Measurements from ENCODE around the gene MALT1.

The MALT1 gene

DNA sequence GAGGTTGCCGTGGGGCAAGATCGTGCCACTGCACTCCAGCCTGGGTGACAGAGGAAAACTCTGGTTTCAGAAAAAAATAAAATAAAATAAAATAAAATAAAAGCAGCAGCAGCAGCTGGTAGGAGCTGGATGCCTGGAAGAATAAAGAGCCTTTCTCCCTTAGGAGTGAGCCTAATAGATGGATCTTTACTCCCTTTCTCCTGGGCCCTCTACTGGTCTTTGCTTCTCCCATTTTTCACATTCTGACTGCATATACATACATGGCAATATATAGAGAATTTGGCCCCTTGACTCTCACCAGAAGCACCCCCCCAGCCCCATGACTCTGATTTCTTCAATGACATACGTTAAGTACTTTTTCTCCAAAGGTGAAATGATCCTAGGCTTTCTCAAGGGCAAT lies 9.8 kb upstream of the MALT1 start:
- no peak for DNase-seq (ENCODE audit: insufficient read length, low spot score)

DNA sequence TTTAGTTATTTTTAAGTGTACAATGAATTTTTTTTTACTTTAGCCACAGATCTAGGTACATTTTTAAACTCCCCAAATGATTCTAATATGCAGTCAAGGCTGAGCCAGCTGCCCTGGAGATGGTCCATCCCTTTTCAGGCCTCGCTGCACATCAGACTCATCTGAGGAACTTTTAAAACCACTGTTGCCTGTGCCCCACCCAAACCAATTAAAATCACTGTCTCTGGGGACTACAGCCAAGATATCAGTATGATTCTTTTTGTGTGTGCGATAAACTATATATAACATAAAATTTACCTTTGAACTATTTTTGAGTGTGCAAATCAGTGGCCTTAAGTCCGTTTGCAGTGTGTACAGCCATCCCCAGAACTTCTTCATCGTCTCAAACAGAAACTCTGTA lies 9.1 kb upstream of the MALT1 start:
- no peak for DNase-seq (ENCODE audit: insufficient read length, low spot score)
- TF ChIP-seq PAX5 (IDR thresholded peaks at IDR 0.05; ENCODE audit: insufficient read depth, low read length, severe bottlenecking) (peak; percentile 86), TAF1 (IDR thresholded peaks at IDR 0.05; ENCODE audit: low read depth, low read length) (no peak), POLR2A (IDR thresholded peaks at IDR 0.05; ENCODE audit: low read depth, low read length) (no peak), POLR2AphosphoS5 (IDR thresholded peaks at IDR 0.05; ENCODE audit: low read depth, low read length) (no peak)
- FAIRE-seq: peak; percentile 81

More for the DNA sequence above, 9.8 kb upstream of the MALT1 start:
- FAIRE-seq: peak; percentile 35
- TF ChIP-seq PAX5 (IDR thresholded peaks at IDR 0.05; ENCODE audit: insufficient read depth, low read length, severe bottlenecking) (no peak), TAF1 (IDR thresholded peaks at IDR 0.05; ENCODE audit: low read depth, low read length) (no peak), POLR2A (IDR thresholded peaks at IDR 0.05; ENCODE audit: low read depth, low read length) (no peak), SPI1 (IDR thresholded peaks at IDR 0.05; ENCODE audit: low read depth, low read length) (no peak), POU2F2 (IDR thresholded peaks at IDR 0.05; ENCODE audit: low read depth, low read length) (no peak), POLR2AphosphoS5 (IDR thresholded peaks at IDR 0.05; ENCODE audit: low read depth, low read length) (no peak)

DNA sequence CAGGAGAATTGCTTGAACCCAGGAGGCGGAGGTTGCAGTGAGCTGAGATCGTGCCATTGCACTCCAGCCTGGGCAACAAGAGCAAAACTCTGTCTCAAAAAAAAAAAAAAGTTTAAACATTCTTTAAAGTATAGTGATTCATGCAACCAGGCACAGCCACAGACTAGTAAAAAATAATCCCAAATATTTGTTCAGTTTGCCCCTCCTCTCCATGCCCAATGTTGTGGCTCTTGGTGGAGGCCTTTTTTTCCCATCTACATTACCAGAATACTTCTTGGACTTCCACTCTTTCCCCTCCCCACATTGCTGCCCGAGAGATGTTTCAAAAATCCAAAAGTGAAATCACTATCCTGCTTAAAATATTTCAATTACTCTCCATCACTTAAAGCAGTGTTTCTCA lies 5.1 kb upstream of the MALT1 start:
- TF ChIP-seq POLR2AphosphoS5 (IDR thresholded peaks at IDR 0.05; ENCODE audit: low read depth, low read length) (no peak), PAX5 (IDR thresholded peaks at IDR 0.05; ENCODE audit: insufficient read depth, low read length, severe bottlenecking) (no peak), TAF1 (IDR thresholded peaks at IDR 0.05; ENCODE audit: low read depth, low read length) (no peak), POLR2A (IDR thresholded peaks at IDR 0.05; ENCODE audit: low read depth, low read length) (no peak), POU2F2 (IDR thresholded peaks at IDR 0.05; ENCODE audit: low read depth, low read length) (no peak), SPI1 (IDR thresholded peaks at IDR 0.05; ENCODE audit: low read depth, low read length) (no peak)
- DNase-seq (ENCODE audit: insufficient read length, low spot score) (no peak), FAIRE-seq (no peak)

DNA sequence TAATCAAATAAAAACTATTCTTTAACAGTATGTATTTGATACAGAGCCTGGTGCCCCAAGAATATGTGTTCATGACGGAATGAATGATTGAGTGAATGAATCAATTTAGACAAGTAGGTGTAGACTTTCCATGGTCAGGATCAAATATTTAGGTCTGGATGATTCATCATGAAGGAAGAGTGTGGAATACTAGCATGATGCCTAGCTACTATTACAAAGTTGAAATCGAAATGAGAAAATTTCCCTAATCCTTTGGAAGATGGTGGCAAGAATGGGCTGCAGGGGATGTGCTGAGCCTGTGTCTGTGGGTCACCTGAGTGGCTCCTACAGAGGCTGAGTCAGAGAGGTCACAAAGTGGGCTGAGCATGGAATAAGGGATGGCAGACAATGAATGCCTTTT lies 3.1 kb upstream of the MALT1 start:
- DNase-seq (ENCODE audit: insufficient read length, low spot score): no peak
- no peak for FAIRE-seq
- TF ChIP-seq TAF1 (IDR thresholded peaks at IDR 0.05; ENCODE audit: low read depth, low read length): no peak
- no peak for TF ChIP-seq POLR2AphosphoS5 (IDR thresholded peaks at IDR 0.05; ENCODE audit: low read depth, low read length)
- TF ChIP-seq PAX5 (IDR thresholded peaks at IDR 0.05; ENCODE audit: insufficient read depth, low read length, severe bottlenecking): no peak
- TF ChIP-seq SPI1 (IDR thresholded peaks at IDR 0.05; ENCODE audit: low read depth, low read length): no peak
- no peak for TF ChIP-seq POLR2A (IDR thresholded peaks at IDR 0.05; ENCODE audit: low read depth, low read length)
- no peak for TF ChIP-seq POU2F2 (IDR thresholded peaks at IDR 0.05; ENCODE audit: low read depth, low read length)

DNA sequence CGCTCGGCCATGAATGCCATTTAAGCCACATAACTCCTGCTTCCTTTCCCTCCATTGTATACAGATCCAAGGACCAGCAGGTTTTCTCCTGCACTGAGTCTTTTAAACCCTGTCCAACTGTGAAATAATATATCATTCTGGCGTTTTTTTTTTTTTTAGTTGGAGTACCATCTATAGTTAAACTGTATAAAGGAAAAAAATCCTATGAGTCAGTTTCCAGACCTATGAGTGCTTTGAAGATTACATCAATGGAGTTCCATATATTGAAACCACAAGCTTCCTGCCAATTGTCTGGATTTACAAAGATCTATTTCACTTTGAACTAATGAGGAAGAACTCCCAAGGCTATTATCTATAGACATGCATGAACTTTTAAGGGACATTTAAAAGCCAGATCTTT lies 2.4 kb upstream of the MALT1 start:
- FAIRE-seq: no peak
- TF ChIP-seq PAX5 (IDR thresholded peaks at IDR 0.05; ENCODE audit: insufficient read depth, low read length, severe bottlenecking): no peak
- TF ChIP-seq SPI1 (IDR thresholded peaks at IDR 0.05; ENCODE audit: low read depth, low read length): no peak
- no peak for TF ChIP-seq TAF1 (IDR thresholded peaks at IDR 0.05; ENCODE audit: low read depth, low read length)
- TF ChIP-seq POLR2A (IDR thresholded peaks at IDR 0.05; ENCODE audit: low read depth, low read length): no peak
- TF ChIP-seq POU2F2 (IDR thresholded peaks at IDR 0.05; ENCODE audit: low read depth, low read length): no peak
- no peak for TF ChIP-seq POLR2AphosphoS5 (IDR thresholded peaks at IDR 0.05; ENCODE audit: low read depth, low read length)
- no peak for DNase-seq (ENCODE audit: insufficient read length, low spot score)

DNA sequence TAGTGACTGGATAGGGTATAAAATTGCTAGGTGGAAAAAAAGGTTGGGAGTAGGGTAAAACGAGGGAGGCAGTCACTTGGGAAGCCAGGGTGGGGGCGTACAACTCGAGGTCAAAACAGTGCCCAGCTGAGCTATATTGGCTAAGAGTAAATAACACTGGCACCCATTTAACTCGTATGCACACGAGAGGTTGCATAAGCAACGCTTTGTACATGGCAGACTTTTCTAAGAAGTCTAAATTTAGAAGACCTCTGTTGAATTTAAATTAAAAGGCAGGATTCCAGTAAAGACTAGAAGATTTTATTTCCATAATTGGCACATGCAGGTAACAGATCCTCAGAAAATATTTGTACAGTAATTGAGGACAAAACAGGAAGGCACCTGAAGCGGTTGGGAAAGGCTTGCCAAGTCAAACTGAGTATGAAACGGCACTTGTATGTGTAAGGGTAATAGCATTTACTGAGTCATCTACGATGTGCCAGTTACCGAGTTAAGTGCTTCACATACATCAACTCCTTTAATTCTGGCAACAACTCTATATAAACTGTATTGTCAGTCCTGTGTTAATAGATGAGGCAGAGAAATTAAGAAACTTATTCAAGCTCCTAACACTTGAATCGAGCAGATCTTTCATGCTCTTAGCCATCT lies 1.4 kb upstream of the MALT1 start:
- no peak for TF ChIP-seq PAX5 (IDR thresholded peaks at IDR 0.05; ENCODE audit: insufficient read depth, low read length, severe bottlenecking)
- peak; percentile 30; the same call in 1 of the 2 replicates for TF ChIP-seq POLR2A (IDR thresholded peaks at IDR 0.05; ENCODE audit: low read depth, low read length)
- peak; percentile 28 for FAIRE-seq
- DNase-seq (ENCODE audit: insufficient read length, low spot score): no peak

DNA sequence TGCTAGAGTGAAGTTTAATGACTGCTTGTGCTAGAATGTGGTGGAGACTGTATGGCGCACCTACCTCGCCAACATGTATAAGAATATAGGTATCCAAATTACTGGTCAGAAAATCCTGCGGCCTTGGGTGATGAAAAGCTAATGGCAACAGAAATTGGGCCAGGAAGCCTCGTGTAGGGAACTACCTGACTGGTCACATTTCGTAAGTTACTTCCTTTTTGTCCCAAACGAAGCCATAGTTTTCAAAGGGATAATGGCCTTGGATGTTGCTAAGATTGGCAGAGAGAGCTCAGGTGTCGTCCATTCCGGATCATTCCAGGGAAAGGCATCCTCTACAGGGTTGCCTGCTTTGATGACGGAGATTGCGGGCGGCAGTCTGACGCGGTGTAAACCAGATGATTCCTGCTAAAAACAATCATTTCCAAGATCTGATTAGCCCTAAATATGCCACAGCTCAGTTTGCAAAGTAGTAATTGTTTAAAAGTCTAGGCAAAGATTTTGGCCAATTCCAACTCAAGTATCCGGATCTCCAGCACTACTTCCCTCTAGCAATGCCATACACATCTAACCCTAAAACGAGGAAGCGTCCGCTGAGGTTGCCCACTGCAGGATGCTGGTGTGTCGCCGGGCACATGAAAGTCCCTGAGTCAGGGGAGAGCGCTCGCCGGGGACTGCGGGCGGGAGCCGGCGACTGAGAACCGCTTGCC lies 708 bp upstream of the MALT1 start:
- FAIRE-seq (no peak), DNase-seq (ENCODE audit: insufficient read length, low spot score) (no peak)
- TF ChIP-seq PAX5 (IDR thresholded peaks at IDR 0.05; ENCODE audit: insufficient read depth, low read length, severe bottlenecking): no peak
- no peak; the same call in 1 of the 2 replicates for TF ChIP-seq TAF1 (IDR thresholded peaks at IDR 0.05; ENCODE audit: low read depth, low read length)
- no peak for TF ChIP-seq POLR2AphosphoS5 (IDR thresholded peaks at IDR 0.05; ENCODE audit: low read depth, low read length)
- no peak; the same call in 1 of the 2 replicates for TF ChIP-seq POU2F2 (IDR thresholded peaks at IDR 0.05; ENCODE audit: low read depth, low read length)
- no peak for TF ChIP-seq SPI1 (IDR thresholded peaks at IDR 0.05; ENCODE audit: low read depth, low read length)
- no peak; the same call in 1 of the 2 replicates for TF ChIP-seq POLR2A (IDR thresholded peaks at IDR 0.05; ENCODE audit: low read depth, low read length)

DNA sequence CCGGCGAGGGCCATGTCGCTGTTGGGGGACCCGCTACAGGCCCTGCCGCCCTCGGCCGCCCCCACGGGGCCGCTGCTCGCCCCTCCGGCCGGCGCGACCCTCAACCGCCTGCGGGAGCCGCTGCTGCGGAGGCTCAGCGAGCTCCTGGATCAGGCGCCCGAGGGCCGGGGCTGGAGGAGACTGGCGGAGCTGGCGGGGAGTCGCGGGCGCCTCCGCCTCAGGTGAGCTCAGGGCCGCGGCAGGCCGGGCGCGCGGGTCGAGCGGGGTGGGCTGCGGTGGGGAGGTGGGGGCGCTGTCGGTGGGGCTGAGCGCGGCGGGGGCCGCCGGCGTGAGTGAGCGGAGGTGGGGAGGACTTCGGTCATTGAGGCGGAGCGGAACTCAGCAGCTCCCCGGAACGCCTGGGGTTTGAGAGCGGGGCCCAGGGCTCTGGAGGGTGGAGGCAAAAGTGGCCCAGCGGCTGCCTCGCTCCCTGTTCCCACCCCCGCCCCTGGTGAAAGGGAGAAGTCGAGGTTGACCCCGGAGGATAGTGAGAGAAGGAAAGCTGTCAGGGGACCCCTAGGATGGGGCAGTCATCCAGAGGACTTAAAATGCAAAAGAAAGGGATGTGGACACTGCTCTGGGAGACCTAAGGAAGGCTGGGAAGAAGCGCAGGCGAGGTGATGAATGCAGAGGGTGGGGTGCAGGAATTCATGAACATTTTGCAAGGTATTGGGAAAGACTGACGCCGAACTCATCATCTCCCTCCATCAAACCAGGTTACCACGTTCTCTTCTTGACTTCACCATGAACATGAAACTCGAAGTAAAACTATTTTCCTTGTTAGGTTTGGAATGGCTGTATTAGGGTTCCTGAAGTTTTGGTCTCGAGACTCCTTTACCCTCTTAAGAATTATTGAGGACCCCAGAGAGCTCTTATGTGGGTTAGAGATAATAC lies 633 bp downstream of the MALT1 start:
- DNase-seq (ENCODE audit: insufficient read length, low spot score): no peak
- peak; percentile 61 for FAIRE-seq
- TF ChIP-seq POLR2AphosphoS5 (IDR thresholded peaks at IDR 0.05; ENCODE audit: low read depth, low read length): 0 out of 2 replicates have a peak, but pooled peaks have one; percentile 53
- TF ChIP-seq TAF1 (IDR thresholded peaks at IDR 0.05; ENCODE audit: low read depth, low read length): no peak

DNA sequence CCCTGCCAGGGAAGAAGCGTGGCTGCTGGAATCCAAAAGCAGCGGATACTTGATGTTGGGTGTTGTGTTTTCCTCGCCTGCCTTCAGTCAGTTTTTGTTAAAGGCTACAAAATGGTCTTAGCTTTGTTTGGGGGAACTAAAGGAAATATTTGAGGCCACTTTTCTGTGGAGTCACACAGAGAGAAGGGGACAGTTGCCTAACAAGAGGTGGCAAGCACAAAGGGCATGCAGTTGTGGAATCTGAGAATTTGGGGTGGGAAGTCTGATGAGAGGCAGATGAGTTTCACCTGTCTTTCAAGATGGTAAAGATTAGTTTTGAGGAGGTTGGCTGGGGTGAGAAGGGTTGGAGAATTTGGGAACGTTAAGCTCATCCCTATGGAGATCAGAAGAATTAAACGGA lies 2.9 kb downstream of the MALT1 start:
- TF ChIP-seq TAF1 (IDR thresholded peaks at IDR 0.05; ENCODE audit: low read depth, low read length): no peak
- TF ChIP-seq POU2F2 (IDR thresholded peaks at IDR 0.05; ENCODE audit: low read depth, low read length): no peak
- TF ChIP-seq PAX5 (IDR thresholded peaks at IDR 0.05; ENCODE audit: insufficient read depth, low read length, severe bottlenecking): no peak
- no peak for TF ChIP-seq POLR2A (IDR thresholded peaks at IDR 0.05; ENCODE audit: low read depth, low read length)
- TF ChIP-seq SPI1 (IDR thresholded peaks at IDR 0.05; ENCODE audit: low read depth, low read length): no peak
- TF ChIP-seq POLR2AphosphoS5 (IDR thresholded peaks at IDR 0.05; ENCODE audit: low read depth, low read length): no peak
- FAIRE-seq (no peak), DNase-seq (ENCODE audit: insufficient read length, low spot score) (no peak)
